GM18517 (cell line): ENCODE results near the gene RAB33A.

Experiments used
- ATAC-seq: cut with Tn5 transposase; IDR thresholded peaks from one replicate; pipeline ENCODE4 v1.9.1; 2021; ENCODE audit warnings: mild to moderate bottlenecking, moderate library complexity; ENCODE audit not compliant: unreplicated experiment

The RAB33A gene

DNA sequence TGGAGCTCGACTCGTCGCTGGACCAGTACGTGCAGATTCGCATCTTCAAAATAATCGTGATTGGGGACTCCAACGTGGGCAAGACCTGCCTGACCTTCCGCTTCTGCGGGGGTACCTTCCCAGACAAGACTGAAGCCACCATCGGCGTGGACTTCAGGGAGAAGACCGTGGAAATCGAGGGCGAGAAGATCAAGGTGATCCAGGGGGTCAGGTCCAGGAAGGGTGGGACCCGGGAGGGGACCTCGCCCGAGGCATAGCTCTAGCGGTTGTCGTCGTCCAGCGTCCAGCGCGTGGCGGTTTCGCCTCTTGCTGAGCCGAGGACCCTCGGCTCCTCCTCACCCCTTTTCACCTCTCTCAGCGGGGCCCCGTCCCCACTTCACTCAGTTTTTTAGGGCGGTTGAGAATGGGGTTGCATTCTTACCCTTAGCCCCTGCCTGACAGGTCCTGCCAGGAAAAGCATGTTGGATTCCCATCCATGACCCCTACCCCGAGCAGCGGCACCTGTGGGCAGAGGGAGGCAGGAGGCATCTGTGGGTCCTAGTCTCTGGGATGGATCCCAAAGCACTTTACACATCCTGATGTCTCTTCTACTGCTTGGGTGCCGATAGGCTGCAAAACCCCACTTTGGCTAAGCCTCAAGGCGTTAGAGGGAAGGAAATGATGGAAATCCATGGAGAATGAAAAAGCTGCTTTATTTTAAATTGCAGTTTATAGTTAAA lies 524 bp downstream of the RAB33A start:
- no peak for ATAC-seq

- no peak for ATAC-seq
Measured at GRCh38 chrX:130173190-130173895, 1.6 kb downstream of the RAB33A start.

GRCh38 chrX:130174045-130174704 lies 2.4 kb downstream of the RAB33A start:
- ATAC-seq: no peak

- no peak for ATAC-seq
Measured at GRCh38 chrX:130174937-130175336, 3.2 kb downstream of the RAB33A start.

- ATAC-seq: peak; percentile 86
Measured at GRCh38 chrX:130176354-130176776, 4.6 kb downstream of the RAB33A start.

- ATAC-seq: no peak
Measured at GRCh38 chrX:130176942-130177341, 5.2 kb downstream of the RAB33A start.

DNA sequence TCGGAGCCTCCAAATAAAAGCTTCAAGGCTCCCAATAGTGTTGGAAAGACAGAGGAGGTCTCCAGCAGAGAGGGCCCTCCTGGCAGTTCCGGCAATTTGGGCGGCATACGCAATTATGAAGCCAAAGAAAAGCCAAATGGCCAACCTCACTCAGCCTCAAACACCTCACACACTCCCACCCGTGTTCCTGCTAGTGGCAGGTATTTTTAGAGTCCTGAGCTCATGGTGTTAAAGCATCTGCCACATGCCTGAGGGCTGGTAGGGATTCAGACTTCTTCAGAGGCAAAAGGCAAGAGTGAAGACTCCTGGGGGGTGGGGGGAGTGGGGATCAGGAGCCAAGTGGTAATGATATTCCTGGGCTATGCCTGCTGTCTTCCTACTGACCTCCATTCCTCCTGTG lies 7.4 kb downstream of the RAB33A start:
- no peak for ATAC-seq

GRCh38 chrX:130179579-130180215 lies 7.9 kb downstream of the RAB33A start:
- ATAC-seq: no peak

GRCh38 chrX:130184168-130184567 lies 12.4 kb downstream of the RAB33A start:
- ATAC-seq: no peak

GRCh38 chrX:130184857-130185256 lies 13.1 kb downstream of the RAB33A start:
- no peak for ATAC-seq

DNA sequence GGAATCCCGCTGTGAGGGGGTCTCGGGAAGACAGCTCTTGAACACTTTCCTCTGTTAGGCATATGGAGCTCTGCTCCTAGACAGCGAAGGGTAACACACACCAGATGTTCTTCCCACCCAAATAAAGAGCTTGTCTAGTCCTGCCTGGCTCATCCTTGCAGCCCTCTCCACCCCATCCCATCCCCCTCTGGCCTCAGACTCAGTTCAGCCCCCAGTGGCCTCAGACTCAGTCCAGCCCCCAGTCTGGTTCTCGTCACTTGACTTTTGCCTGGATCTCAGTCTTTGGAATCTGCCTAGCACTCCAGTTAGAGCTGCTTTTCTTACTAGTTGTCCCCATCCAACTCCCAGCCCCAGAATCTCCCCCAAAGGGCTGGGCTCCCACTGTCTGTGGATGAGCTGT lies 14.9 kb downstream of the RAB33A start:
- no peak for ATAC-seq

DNA sequence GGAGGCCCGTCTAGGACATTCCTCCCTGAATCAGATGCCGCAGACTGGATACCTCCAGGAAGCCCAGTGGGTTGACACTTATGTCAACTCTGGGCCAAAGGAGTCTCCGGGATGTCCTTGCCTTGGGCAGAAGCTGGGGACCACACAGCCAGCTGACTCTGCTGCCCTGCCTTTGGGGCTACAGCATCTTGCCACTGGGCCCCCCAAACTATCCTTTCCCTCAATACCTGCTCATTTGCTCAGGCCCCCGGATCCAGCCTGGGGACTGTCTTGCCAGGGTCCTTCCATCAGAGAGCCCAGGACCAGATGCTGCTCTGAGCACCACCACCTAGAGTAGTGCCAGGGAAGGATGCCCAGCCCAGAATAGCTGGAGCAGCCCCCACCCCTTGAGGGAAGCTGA lies 19.0 kb downstream of the RAB33A start:
- ATAC-seq: no peak

GRCh38 chrX:130196466-130196865 lies 24.7 kb downstream of the RAB33A start:
- no peak for ATAC-seq

GRCh38 chrX:130197464-130197863 lies 25.7 kb downstream of the RAB33A start:
- no peak for ATAC-seq

GRCh38 chrX:130204647-130205046 lies 32.9 kb downstream of the RAB33A start:
- ATAC-seq: no peak

GRCh38 chrX:130211415-130212186 lies 39.8 kb downstream of the RAB33A start:
- ATAC-seq: no peak

DNA sequence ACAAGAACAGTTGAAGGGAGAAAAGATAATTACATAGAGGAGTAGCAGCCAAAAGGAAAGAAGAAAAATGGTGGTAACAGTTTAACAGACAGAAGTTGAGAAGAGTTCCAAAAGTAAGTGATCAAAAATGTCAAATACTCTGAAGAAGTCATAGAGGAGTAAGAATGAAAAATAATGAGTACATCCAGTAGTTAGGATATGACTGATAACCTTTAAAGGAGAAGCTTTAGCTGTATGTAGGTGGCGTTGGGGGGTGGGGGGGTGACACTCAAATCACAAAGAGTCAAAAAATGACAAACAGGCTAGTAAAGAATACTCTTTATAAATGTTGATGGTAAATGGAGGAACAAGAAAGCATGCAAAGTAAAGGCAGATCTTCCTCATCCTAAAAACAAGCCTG lies 40.6 kb downstream of the RAB33A start:
- no peak for ATAC-seq

DNA sequence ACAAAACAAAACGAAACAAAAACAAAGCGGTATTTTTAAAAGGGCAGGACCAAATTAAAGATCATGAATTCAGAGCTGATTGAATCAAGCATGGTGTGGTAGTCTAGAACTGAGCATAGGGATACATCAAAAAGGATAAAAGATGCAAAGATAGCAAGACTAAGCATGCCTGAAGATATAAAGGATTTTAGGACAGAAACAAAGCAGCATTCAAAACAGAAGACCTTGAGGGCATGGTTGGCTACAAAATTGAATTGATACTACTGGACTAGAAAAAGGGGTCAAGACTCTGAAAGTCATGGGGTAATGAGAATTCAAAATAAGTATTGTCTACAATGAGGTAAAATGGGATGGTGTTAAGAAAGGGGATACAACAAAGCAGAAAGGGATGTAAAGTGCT lies 41.6 kb downstream of the RAB33A start:
- no peak for ATAC-seq

DNA sequence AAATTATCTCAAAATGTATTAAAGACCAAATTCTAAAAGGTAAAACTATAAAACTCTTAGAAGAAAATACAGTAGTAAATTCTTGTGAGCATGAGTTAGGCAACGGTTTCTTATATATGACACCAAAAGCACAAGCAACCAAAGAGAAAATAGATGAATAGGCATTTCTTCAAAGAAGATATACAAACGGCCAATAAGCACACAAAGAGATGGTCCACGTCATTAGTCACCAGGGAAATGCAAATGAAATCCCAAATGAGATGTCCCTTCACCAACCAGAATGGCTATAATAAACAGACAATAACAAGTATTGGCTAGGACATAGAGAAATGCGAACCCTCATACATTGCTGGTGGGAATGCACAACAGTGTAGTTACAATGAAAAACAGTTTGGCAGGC lies 44.6 kb downstream of the RAB33A start:
- ATAC-seq: no peak

- ATAC-seq: no peak
Measured at GRCh38 chrX:130224810-130225209, 53.0 kb downstream of the RAB33A start.

DNA sequence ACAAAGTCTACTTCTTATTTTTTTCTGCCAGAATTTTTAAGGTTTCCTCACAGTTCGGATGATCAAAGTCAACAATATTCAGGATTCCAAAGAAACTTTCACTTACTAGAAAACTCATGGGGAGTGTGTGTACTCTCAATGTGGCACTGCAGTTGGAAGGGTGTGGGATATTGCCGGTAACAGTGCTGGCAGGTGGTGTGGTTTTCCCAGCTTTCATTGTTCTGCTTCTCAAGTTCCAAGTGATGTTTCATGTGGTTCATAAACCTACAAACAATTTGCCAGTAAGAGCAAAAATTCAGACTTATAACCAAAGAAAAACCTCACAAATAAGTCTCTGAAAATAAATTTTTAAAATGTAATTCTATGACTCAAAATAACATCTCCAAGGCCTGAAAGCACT lies 57.1 kb downstream of the RAB33A start:
- no peak for ATAC-seq
